GM19240 (cell line): ENCODE data around the gene TMED8.
"Not testable (repeated sequence)": the region's sequence is repeated elsewhere in the genome, so short reads cannot be mapped to it uniquely, and the experiment has no call there.

Experiments
- DNase-seq: peaks from one replicate; pipeline ENCODE4 v3.0.0; 2011; ENCODE audit warnings: low spot score; ENCODE audit not compliant: insufficient read length

TMED8 gene, protein sequence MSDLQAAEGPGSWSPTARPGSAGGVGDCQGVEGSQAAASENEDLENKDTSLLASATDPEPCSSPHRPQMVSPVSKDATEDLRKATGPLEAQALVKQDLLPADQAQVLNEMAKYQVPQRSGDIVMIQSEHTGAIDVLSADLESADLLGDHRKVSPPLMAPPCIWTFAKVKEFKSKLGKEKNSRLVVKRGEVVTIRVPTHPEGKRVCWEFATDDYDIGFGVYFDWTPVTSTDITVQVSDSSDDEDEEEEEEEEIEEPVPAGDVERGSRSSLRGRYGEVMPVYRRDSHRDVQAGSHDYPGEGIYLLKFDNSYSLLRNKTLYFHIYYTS

GRCh38 chr14:77376771-77377501 is at the start of gene TMED8, which contains the start of gene SAMD15:
TSS of gene TMED8 (minus strand) at chr14:77377094. CDS start at chr14:77377053, 41 bp downstream.
TSS of gene SAMD15 (plus strand) at chr14:77377379. CDS start at chr14:77377419, 40 bp downstream.
- peak; percentile 75 for DNase-seq

DNA sequence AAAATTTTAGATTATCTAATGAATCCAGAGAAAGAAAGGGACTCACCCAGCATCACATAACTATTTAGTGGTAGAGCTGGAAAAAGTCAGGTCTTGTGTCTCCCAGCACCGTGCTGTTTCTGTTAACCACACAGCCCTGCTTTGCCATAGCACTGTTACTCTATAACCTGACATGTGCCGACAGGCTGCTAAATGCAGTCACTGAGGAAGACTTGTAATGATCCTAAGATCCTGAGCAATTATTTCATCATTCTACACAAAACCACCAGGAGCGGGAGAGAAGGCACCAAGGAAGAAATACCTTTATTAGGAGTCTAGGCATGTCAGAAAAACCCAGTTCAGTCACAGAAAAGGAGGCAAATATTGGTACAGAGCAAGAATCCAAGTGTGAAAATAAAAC is 49.5 kb upstream of the TMED8 start:
- no peak for DNase-seq

GRCh38 chr14:77424862-77425261 is 48.0 kb upstream of the TMED8 start:
- DNase-seq: no peak

DNA sequence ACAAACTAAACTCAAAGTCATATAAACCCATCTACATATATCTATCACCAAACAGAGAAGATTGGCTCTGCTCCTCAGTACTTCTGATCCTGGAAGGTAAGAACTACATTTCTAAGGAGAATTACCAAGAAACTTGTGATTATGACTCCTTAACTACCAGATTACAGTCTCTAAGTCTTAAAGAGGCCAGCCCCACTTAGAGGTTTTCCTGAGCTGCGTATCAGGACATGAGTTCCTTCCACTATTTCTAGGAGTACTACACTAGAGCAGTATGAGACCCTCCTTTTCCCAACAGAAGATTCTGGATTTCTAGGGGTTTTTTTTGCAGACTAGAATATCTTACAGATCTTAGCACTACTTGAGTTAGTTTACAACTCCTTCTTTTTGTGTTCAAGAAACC is 46.5 kb upstream of the TMED8 start, which contains the start of gene NOXRED1:
TSS of gene NOXRED1 (minus strand) at position 101 of the 400 bp plus-strand sequence. CDS start 634 bp downstream, outside the sequence.
- DNase-seq: no peak

DNA sequence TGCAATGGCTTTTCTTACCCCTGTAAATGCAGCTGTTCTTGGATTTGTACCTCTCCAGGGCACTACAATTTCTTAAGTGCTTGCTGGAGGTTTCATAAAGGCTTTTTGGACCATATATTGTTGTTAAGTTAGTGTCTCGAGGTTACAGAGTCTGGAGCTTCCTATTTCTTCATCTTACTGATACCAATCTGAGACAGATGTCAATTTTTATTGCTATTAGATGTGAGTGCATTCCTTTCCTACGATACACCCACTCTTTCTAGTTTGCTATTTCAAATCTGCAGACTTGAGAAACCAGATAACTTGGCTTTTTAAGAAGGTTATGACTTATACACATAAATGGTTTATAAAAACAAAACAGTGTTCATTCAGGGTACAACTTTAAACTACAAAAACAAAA is 44.3 kb upstream of the TMED8 start:
- no peak for DNase-seq

- DNase-seq: no peak
These were observed 39.9 kb upstream of the TMED8 start for GRCh38 chr14:77416836-77417235.

DNA sequence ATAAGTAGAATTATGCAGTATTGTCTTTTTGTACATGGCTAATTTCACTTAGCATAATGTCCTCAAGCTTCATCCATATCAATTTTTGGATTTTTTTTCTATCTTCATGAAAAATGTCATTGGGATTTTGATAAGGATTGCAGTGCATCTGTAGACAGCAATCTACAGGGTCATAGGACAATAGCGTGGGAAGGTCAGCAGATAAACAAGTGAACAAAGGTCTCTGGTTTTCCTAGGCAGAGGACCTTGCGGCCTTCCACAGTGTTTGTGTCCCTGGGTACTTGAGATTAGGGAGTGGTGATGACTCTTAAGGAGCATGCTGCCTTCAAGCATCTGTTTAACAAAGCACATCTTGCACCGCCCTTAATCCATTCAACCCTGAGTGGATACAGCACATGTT is 39.2 kb upstream of the TMED8 start:
- not testable (repeated sequence) for DNase-seq

DNA sequence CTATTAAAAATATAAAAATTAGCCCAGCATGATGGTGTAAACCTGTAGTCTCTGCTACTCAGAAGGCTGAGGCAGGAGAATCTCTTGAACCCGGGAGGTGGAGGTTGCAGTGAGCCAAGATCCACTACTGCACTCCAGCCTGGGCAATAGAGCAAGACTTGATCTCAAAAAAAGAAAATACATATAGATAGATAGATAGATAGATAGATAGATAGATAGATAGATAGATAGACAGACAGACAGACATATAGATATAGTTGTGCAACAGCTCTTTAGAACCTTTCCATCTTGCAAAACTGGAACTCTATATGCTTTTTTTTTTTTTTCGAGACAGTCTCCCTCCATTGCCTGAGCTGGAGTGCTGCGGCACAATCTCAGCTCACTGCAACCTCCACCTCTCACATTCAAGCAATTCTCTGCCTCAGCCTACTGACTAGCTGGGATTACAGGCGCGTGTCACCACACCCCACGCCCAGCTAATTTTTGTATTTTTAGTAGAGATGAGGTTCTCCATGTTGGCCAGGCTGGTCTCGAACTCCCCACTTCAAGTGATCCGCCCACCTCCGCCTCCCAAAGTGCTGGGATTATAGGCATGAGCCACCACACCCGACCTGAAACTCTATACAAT is 38.6 kb upstream of the TMED8 start:
- not testable (repeated sequence) for DNase-seq

- no peak for DNase-seq
These were observed 32.2 kb upstream of the TMED8 start for GRCh38 chr14:77409131-77409533.

DNA sequence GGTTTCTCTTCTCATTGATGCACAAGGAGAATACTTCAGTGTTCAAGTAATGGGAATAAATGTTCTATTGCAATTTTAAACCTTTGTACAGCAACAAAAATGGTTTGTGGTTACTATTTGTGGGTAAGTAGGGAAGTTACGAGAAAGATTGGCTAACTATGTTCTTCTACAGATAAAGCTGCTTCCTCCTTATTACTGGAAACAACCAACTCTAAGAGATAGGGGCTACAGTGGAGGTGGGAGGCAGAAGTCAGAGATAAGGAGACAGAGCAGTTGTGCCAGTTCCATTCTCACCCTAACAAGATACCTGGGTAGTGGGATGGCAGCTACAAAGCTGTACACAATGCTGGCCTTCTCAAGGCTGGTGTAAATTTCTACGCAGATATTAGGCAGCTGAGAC is 30.3 kb upstream of the TMED8 start:
- no peak for DNase-seq

DNA sequence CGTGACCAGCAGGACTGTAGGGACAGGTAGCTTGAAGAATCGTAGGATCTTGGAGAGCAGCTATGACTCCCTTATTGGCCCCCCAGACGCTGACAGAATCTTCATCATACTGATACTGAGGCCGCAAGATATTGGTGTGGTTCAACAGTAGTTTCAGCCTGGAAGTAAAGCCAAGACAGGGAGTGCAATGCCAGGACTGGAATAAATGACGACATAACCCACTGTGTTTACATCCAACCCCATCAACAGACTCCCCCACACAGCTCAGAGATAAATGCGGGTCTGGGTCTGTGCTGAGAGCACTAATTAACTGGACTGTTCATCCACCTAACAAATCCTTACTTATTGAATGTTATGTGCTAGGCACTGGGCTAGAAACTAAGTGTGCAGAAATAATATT is 29.8 kb upstream of the TMED8 start:
- no peak for DNase-seq

- no peak for DNase-seq
These were observed 29.2 kb upstream of the TMED8 start for GRCh38 chr14:77406086-77406485.

GRCh38 chr14:77403768-77404167 is 26.9 kb upstream of the TMED8 start:
- no peak for DNase-seq

GRCh38 chr14:77400216-77400615 is 23.3 kb upstream of the TMED8 start:
- no peak for DNase-seq

DNA sequence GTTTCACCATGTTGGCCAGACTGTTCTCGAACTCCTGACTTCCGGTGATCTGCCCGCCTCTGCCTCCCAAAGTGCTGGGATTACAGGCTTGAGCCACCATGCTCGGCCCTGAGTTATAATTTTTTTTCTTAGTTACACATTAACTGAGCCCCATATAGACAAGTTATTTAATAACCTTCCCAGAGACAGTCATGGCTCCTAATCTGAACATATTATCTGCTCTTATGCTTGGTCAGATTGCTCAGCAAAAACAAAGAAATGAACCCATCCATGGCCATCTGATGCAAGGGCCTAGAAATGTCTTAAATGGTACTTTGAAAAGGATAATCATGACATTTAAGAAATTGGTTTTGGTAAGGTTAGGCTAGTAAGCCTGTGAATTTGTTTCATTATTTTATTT is 13.3 kb upstream of the TMED8 start:
- no peak for DNase-seq

- no peak for DNase-seq
These were observed 1.8 kb upstream of the TMED8 start for GRCh38 chr14:77378701-77379100.

DNA sequence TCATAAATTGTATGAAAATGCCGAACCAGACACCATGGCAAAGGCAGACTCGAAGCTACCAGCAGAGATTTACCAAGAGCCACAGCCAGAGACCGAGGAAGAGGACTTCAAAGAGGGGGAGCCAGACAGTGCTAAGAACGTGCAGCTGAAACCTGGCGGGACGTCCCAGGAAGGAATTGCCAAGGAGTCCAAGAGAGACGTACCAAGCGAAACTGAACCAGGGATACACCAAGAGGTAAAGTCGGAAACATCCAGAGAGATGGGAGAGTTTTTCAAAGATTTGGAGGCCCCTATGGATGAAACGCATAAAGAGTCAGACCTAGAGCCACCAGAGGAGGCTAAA is 579 bp upstream of the TMED8 start:
- DNase-seq: no peak

DNA sequence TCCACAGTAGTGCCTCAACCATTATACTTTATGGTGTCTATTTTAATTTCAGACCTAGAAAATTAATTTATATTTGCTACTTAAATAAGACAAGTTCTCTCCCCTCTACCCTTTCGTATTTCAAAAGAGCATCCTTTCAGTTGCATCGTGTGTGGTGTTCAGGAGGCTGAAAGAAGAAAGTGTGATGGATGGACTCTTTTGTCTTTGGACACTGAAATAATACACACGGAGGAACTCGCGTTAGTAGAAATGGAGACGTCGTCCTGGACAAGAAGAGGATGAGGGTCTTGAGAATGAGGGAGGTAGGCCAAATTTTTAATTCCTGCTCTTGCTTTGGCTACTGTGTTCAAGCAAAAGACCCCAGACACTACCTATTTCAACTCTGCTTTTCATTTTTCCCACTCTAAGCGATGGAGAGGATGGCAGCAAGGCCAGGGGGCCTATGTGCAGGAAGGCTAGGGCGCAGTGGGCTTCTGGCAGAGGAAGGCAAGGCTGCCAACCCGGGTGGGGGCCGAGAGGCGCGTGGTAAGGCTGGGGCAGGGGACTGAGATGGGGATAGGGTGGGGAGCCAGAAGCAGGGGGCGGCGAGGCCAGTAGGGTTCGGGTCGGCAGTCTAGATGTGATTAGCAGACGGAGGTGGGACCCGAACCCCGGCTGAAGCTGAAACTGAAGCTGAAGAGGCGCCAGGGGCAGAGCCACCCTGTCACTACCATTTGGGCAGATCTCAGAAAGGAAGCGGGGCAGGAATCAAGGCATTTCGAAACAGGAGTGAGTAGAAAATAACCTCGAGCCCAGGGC is 722 bp downstream of the TMED8 start:
- no peak for DNase-seq

DNA sequence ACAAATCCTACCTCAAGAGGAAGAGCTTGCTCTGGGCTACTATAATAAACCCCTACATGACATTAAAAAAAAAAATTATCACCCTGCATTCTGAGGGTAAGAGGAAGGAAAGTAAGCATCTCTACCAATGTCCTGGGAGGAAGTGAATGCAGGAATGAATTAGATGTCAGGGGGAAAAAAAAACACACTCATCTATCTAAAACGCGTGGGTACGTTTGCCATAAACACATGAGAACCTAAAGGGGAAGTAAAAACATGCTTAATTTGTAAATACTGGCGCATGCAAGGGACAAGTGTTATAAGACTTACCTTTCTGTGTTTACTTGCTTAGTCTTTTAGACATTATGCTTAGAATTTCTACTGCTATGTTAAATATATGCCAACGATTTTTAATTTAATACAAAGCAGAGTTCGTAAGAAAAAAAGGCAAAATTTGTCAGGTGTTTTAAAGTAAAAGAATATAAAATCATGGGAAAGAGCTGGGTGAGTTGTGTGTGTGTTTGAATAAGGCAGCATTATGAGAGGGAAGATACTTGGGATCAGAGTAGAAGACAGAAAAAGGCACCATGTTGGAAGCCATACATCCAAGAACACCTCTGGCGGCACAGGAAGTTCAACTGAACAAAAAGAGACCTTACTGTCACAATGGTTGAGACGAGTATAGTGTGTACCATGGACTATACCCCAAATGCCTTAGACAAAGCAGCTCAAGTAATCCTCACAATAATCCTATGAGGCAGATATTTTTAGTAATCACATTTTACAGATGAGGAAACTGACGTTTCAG is 1.5 kb downstream of the TMED8 start:
- no peak for DNase-seq

GRCh38 chr14:77372304-77372841 is 4.5 kb downstream of the TMED8 start:
- DNase-seq: no peak
